IPS-18c (cell line): ENCODE data around the gene CNOT3.

Experiments used
- H3K4me3 ChIP-seq: 2 replicates; pipeline ENCODE4 v1.7.0; 2013; ENCODE audit warnings: low read depth, mild to moderate bottlenecking, low read length, moderate library complexity; ENCODE audit not compliant: insufficient read depth
- H3K9me3 ChIP-seq: one replicate; pipeline ENCODE4 v1.6.1; 2013; ENCODE audit warnings: mild to moderate bottlenecking, low read length, moderate library complexity; ENCODE audit not compliant: control insufficient read depth, insufficient read depth

CNOT3 gene

DNA sequence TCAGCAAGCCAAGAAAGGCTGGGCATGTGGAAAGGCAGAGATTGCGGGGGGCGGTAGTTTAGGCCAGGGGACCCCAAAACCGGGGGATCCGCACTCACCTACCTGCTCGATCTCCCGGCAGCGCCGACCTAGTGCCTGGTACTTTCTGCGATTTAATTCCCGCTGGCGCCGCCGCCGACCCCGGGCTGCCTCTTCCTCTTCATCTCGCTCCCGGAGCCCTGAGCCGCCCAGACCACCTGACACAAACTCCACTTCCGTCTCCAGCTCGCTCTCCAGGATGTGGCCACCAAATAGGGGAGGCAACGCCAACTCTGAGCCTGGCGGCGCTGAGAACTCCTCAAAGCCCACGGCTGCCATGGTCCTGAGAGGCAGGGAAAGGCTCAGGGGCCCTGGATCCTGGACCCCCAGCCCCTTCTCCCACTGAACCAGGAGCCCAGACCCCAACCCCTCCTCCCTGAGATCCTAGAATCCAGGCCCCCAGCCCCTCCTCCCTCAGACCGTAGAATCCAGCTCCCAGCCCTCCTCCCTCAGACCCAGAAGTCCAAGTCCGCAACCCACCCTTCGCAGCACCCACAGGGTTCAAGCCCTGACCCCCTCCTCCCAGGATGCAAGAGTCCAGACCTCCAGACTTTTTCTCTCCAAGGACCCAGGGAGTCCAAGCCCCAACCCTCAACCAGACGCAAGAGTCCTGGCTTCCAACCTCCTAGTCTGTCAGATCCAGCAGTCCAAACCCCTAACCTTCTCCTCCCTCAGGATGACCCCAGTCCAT lies 23.0 kb upstream of the CNOT3 start:
- peak overlapping the region; percentile 87 for H3K4me3 ChIP-seq
- no peaks in the 10 kb centered on the region for H3K9me3 ChIP-seq

DNA sequence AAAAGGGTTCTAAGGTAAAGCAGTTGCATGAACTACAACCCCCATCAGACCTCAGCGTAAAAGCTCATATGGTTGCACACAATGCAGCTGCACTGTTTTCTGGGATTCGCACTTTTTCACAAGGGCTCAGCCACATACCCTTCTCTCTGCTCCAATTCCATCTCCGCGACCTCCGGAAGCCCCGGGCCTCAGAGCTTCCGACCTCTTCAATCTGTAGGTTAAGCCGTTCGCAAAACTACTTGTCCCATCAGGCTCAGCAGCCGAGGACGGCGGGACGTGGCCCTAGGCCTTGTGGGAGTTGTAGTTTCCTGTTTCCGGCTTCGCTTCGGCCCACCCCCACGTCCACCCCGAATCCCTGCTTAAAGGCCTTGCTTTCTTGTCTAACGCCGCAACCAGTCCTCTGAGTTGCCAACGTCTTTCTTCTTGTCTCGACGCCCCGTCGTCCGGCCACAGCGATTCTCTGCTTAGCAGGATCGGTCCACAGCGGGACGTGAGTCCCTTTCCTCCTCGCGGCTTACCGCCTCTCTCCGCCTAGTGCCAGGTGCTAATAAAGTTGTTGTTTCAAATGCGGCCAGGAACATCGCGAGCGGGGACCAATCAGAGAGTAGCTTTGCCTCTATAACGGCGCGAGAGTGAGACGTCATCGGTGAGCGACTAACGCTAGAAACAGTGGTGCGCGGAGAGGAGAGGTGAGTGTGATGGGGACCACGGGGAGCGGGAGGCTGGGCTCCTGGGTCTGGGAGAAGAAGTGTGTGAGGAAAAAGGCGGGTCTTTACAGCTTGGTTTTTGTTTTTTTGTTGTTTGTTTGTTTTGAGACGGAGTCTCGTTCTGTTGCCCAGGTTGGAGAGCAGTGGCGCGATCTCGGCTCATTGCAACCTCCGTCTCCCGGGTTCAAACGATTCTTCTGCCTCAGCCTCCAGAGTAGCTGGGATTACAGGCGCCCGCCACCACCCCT lies 22.2 kb upstream of the CNOT3 start, which contains the start of the genes PRPF31 and TFPT:
PRPF31 (plus strand) TSS at position 646 of the 955 bp plus-strand sequence. CDS start 2,525 bp downstream, outside the sequence.
TFPT (minus strand) TSS at position 549 of the 955 bp plus-strand sequence; CDS start at position 161, 388 bp downstream.
- H3K9me3 ChIP-seq, result no peaks in the 10 kb centered on the region

DNA sequence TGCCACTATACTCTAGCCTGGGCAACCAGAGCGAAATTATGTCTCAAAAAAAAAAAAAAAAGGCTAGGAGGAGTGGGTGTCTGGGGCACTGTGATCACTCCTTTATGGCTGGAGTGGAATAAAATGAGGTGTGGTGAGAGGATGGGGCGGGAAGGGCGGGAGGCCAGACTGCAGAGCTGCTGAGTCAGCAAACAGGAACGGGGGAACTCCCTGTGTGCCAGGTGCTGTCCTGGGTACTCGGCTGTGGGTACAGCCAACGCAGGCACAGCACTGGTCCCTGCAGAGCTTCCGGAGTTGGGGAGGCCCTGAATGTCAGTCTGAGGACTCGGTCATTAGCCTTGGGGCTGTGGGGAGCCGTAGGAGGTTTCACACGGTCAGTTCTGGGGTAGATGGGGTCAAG lies 16.3 kb upstream of the CNOT3 start:
- Histone ChIP-seq H3K4me3 (no peak overlapping the region), H3K9me3 (no peaks in the 10 kb centered on the region)

More for the DNA sequence above, 22.2 kb upstream of the CNOT3 start, which contains the start of the genes PRPF31 and TFPT:
- H3K4me3 ChIP-seq, result peak within 1 kb of the TSS; percentile 87

DNA sequence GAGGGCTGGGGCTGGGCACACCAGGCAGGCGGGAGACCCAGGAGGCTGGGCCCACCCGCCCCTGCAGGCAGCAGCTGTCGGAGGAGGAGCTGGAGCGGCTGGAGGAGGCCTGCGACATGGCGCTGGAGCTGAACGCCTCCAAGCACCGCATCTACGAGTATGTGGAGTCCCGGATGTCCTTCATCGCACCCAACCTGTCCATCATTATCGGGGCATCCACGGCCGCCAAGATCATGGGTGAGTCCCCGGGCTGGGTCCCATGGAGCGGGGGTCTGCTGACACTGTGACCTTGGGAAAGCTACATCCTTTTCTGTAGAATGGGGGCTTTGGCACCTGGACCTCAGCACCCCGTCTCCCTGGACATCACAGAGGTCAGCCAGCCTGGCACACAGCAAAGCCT lies 13.9 kb upstream of the CNOT3 start:
- Histone ChIP-seq H3K4me3 (no peak overlapping the region), H3K9me3 (no peaks in the 10 kb centered on the region)

DNA sequence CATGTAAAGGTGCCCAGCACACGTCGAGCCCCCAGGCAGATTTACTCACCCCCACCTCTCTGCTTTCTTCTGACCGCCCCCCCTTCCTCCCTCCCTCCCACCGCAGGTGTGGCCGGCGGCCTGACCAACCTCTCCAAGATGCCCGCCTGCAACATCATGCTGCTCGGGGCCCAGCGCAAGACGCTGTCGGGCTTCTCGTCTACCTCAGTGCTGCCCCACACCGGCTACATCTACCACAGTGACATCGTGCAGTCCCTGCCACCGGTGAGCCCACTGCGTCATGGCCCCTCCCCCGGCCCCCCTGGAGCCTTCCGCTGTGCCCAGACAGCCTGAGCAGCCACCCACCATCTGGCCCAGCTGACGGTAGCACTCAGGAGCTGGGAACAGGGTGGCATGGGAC lies 13.2 kb upstream of the CNOT3 start:
- no peaks in the 10 kb centered on the region for H3K9me3 ChIP-seq
- H3K4me3 ChIP-seq, result no peak overlapping the region

DNA sequence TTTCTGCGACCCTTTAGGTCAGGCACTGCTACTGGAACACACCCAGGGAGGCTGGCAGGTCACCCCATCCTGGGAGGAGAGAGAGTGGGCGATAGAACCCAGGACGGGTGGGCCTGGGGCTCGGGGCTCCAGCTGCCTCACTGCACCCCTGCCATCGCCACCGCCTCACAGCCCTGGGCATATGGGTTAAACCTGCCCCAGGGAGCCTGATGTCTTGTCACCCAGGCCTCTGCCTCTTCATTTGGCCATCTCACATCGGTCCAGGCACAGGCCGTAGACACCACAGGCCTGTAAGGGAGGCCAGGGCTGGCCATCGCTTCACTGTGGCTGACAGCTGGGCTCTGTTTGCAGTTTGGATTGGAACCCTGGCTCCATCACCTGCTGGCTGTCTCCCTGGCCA lies 11.8 kb upstream of the CNOT3 start:
- no peak overlapping the region for H3K4me3 ChIP-seq
- H3K9me3 ChIP-seq, result no peaks in the 10 kb centered on the region

DNA sequence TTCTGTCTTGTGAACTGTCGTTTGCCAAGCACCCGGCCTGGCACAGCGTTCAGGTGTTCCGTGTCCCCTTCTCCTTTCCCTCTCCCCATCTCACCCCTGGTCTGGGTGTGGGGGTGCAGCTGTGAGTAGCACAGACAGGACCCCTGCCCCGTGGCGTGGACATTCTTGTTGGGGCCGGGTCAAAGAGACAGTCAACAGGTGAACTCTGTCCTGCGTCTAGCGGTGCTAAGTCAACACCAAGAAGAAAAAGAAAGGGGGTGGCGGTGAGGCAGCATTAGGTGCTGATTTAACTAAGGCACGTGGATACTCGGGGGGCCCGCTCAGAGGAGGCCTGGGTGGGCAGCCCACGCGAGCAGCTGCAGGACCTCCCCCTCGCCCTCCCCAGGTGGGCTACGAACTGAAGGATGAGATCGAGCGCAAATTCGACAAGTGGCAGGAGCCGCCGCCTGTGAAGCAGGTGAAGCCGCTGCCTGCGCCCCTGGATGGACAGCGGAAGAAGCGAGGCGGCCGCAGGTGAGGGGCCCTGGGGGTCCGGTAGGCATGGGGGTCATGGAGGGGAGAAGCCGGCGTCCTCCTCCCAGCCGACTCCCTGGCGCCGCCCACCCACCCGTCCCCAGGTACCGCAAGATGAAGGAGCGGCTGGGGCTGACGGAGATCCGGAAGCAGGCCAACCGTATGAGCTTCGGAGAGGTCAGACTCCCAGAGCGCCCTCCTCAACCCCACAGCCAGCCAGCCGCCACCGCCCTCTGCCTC lies 9.7 kb upstream of the CNOT3 start:
- no peaks in the 10 kb centered on the region for H3K9me3 ChIP-seq
- H3K4me3 ChIP-seq, result no peak overlapping the region

DNA sequence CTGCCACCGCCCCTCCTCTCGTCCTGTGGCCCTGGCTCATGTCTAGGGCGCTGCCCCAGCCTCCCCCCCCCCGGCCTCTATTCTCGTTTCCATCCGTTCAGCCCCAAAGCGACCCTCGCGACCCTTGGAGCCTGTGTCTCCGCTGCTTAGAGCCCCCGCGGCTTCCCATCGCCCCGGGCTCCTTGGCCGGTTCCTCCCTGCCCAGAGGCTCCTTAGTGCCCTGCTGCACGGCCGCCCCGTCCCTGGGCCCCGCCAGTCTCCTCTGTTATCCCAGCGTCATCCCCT lies 9.2 kb upstream of the CNOT3 start:
- no peak overlapping the region for H3K4me3 ChIP-seq
- H3K9me3 ChIP-seq, result peaks cover 2% of the 10 kb centered on the region

DNA sequence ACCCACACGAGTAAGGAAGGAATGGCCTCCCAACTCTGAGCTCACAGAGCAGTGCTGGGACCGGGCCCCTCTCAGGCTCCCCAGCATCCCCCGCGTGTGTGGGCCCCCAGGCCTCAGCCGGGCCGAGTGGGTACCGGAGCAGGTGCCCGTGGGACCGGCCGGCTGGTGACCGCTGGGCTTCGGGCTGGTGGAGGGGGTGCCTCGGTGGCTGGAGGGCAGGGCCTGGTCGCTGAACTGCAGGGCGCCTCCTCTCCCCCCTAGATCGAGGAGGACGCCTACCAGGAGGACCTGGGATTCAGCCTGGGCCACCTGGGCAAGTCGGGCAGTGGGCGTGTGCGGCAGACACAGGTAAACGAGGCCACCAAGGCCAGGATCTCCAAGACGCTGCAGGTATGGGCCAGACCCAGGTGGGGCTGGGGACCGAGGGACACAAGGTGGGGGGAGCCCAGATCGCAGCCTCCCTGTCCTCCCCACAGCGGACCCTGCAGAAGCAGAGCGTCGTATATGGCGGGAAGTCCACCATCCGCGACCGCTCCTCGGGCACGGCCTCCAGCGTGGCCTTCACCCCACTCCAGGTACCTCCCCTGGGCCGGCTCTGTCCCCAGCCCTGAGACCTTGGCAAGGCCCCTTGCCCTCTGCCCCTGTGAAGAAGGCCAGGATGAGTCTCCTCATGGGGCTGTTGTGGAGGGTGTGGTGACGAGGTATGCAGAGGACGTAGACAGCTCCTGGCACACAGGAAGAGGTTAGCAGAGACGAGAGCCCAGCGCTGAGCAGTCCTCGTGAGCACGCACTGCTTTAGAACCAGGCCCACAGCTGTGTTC lies 8.6 kb upstream of the CNOT3 start:
- Histone ChIP-seq H3K9me3 (peaks cover 2% of the 10 kb centered on the region), H3K4me3 (no peak overlapping the region)

DNA sequence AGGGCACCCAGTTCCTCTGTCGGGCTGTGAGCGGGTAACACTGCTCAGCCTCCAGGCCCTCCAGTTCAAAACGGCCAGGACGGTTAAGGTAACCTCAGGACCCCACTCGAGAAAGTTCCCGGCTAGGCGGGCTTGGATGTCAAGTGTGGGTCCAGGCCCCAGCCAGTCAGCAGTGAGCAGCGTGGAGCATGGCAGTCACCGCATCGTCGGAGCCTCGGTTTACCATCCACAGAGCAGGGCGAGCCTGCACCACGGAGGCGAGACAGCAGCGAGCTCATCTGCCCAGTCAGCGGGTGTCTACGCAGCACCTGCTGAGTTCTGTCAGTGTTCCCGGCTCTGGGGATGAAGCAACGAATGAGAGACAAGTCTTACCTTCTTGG lies 8.0 kb upstream of the CNOT3 start:
- Histone ChIP-seq H3K4me3 (no peak overlapping the region), H3K9me3 (peaks cover 2% of the 10 kb centered on the region)

DNA sequence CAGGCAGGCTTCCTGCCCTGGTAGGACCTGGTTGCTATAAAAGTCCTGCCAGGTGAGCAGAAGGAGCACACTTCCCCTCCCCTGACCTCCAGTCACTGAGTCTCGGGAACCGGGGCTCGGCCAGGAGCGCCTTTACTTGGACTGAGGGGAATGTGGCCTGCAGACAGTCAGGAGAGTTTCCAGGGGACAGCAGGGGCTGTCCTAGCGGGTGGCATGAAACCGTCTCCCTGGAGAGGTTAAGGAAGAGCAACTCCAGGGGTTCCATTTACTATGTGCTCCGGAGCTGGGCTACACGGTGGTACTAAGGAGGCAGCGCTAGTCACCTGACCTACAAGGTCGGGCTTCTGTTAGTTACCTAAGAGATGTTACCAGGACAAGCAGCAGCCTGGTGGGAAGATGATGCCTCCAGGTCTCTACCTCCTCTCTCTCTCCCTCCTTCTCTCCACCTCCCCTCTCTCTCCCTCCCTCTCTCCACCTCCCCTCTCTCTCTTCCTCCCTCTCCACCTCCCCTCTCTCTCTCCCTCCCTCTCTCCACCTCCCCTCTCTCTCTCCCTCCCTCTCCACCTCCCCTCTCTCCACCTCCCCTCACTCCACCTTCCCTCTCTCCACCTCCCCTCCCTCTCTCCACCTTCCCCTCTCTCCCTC lies 4.1 kb upstream of the CNOT3 start:
- no peak overlapping the region for H3K4me3 ChIP-seq
- peaks cover 2% of the 10 kb centered on the region for H3K9me3 ChIP-seq

DNA sequence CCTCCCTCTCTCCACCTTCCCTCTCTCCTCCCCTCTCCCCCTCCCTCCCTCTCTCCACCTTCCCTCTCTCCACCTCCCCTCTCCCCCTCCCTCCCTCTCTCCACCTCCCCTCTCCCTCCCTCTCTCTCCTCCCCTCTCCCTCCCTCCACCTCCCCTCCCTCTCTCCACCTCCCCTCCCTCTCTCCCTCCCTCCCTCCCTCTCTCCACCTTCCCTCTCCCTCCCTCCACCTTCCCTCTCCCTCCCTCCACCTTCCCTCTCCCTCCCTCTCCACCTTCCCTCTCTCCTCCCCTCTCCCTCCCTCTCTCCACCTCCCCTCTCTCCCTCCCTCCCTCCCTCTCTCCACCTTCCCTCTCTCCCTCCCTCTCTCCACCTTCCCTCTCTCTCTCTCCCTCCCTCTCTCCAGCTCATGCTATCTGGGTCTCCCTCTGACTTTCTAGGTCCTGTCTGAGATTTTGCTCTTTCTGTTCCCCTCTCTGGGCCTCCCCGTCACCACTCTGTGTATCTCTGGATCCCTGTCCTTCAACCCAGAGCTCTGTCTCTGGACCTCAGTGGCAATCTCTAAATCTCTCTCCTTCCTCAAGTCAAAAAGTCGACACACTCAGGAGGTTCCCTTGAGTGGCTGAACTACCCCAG lies 3.5 kb upstream of the CNOT3 start:
- Histone ChIP-seq H3K4me3 (no peak overlapping the region), H3K9me3 (peaks cover 2% of the 10 kb centered on the region)

DNA sequence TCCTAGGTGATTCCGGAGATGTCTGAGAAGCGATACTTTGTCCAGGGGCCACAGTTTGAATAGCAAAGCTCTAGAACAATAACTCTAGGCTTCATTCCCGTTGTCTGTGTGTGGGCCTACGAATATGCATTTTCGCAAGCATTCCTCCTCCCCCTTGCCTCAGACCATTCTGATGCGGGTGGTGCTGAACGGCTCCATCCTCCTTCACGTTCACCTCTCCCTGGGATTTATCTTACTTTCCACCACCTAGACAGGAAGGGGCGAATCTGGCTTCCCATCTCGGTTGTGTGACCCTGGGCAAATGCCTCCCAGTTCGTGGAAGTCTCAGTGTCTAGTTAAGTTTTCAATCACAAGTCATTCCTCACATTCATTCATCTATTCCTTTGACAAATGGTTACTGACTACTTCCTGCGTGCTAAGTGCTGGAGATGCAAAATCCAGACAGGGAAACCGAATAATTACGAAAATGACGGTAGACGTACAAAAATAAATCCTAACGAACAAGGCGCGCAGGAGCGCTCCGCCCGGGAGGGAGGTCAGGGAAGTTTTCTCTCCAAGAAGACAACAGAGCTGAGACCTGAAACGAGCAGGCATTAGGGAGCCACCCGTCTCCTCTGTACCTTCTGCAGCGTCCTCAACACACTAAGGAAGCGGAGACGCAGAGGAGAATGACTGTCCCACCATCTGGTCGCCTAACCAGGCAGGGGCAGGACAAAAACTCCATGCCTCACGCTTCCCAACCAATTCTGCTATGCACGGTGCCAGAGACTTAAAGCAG lies 1.3 kb upstream of the CNOT3 start:
- Histone ChIP-seq H3K9me3 (peaks cover 2% of the 10 kb centered on the region), H3K4me3 (peak overlapping the region; percentile 59)

DNA sequence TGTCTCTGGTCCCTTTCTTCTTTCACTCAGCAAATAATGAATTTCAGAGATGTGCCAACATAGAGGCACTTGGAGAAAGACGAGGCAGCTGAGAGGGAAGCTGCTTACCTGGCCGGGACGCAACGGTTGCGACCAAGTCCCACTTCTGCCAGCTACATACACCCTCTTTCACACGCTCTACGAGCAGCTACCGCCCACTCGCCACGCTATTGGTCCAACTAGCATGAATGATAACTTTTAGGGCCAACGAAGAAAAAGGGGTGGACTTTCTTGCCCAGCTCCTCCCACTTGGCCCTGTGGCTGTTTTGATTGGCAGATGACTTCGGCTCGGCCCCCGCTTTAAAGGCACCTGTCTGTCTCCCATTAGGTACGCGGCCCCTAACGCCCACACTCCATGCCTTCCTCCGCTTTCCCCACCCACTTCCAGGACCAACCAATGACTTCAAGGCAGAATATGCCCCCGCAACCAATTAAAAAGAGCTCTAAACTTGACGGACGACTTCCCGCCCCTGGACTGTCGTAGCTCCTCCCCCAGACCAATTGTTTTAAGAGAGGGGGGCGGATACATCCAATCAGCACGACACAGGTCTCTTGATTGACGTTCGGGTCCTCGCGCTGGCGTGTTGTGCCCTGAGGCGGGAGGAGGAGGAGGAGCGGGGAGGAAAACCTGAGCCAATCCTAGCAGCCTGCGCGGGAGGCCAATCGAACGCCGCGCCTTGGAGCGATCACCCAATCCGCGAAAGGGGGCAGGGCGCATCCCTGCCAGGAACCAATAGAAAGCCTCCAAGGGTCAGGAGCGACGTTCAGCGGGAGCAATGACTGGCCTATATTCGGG lies 481 bp upstream of the CNOT3 start:
- Histone ChIP-seq H3K9me3 (peaks cover 2% of the 10 kb centered on the region), H3K4me3 (peak overlapping the region; percentile 77)
